Prostate gland (tissue), 2 donors: ENCODE measurements around the gene SSTR5.

Source experiments
- CTCF ChIP-seq, 4 experiments: fragments of 200-600 bp in 2 of 4; fragments of 450-650 bp in 2 of 4; sonication (generic) in 2 of 4; IDR thresholded peaks; 1 replicate in 3 of 4; 2 replicates in 1 of 4; pipeline ENCODE4 v1.5.1; 2016 to 2019; ENCODE audit warnings: antibody characterized with exemption in 4 of 4, mild to moderate bottlenecking in 2 of 4, moderate library complexity in 2 of 4
- POLR2A ChIP-seq: fragments of 450-650 bp; IDR thresholded peaks from one replicate; pipeline ENCODE4 v1.6.1; 2016; ENCODE audit warnings: antibody characterized with exemption, mild to moderate bottlenecking

DNA sequence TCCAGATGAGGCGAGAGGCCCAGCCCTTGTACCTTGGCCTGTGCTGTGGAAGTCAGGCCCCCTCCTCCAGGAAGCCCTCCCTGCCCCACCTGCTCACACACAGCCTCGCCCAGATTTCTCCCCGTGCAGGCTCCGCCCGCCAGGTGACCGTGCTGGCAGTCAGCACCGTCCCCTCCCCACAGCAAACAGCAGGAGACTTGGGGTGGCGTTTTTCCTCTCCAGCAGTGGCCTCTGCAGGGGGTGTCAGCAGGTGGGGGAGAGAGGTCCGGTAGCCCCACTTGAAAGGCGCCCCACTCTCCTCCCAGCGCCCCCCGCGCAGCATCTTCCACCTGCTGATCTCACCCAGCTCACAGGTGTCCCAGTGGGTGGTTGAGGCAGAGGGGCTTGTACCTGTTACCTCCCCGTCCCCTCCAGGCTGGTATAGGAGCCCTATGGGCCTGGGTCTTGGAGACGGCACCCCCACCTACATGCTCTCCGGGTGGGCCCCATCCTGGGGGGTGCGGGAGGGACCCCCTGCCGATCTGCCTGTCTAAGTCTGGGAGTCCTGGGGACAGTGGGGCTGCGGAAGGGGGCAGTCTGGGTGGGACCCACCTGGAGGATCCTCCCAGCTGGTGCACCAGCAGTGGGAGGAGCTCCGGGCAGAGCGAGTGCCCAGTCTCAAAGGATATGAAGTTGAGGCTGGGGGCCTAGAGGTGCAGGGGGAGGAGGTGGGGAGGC is 27.7 kb downstream of the SSTR5 start:
- TF ChIP-seq POLR2A (no peak), CTCF (IDR thresholded peaks at IDR 0.05) (no peak)
